ENCODE results near the gene MYO10. TPM values are rescaled to one million over a fixed set of nuclear protein-coding genes. Genes with fewer than 3 reads are reported as not detected.
"Not testable (repeated sequence)": the region's sequence is repeated elsewhere in the genome, so short reads cannot be mapped to it uniquely, and the experiment has no call there.

The MYO10 gene
- total and polyA plus RNA-seq, 2 of the 8 experiments (the other 6 are each of a cell fraction or from before 2014, with no cell fraction given) = 21.5 to 107 TPM

DNA sequence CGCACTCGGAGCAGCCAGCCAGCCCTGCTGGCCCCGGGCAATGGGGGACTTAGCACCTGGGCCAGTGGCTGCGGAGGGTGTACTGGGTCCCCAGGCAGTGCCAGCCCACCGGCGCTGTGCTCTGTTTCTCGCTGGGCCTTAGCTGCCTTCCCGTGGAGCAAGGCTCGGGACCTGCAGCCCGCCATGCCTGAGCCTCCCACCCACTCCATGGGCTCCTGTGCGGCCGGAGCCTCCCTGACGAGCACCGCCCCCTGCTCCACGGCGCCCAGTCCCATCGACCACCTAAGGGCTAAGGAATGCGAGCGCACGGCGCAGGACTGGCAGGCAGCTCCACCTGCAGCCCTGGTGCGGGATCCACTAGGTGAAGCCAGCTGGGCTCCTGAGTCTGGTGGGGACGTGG is 218.1 kb downstream of the MYO10 start:
- DNase-seq (ENCODE audit: low read depth in 1 of 2, low spot score in 2 of 2); H3K27ac ChIP-seq (ENCODE audit: low read depth, low read length); H3K9ac ChIP-seq (replicated peaks in 1 of 4; ENCODE audit: extremely low read depth in 1 of 4, low read depth in 3 of 4, low read length in 3 of 4); H3K79me1 ChIP-seq (ENCODE audit: low read depth, low read length); H2BK12ac ChIP-seq (ENCODE audit: low read depth, low read length); H3K56ac ChIP-seq (replicated peaks; ENCODE audit: insufficient read length, low read depth, low read length); H3K36me3 ChIP-seq (ENCODE audit: control insufficient read depth in 2 of 4, insufficient read depth in 4 of 4, low read length in 3 of 4); H3K4me3 ChIP-seq (ENCODE audit: extremely low read depth in 1 of 4, insufficient read depth in 2 of 4, low read depth in 3 of 4, low read length in 4 of 4); H3K14ac ChIP-seq (ENCODE audit: insufficient read length); H3K18ac ChIP-seq (ENCODE audit: extremely low read depth, low read length); H2AK5ac ChIP-seq (ENCODE audit: low read depth, low read length); H2BK20ac ChIP-seq (ENCODE audit: low read length); H3K4ac ChIP-seq (replicated peaks; ENCODE audit: insufficient read length, low read depth, low read length); H2BK5ac ChIP-seq (ENCODE audit: low read depth, low read length); H4K91ac ChIP-seq (replicated peaks; ENCODE audit: insufficient read length, low read length); H3K9me3 ChIP-seq (ENCODE audit: insufficient read depth in 2 of 2, low read depth in 1 of 2, low read length in 1 of 2); H3K23ac ChIP-seq (ENCODE audit: insufficient read length); H3K4me2 ChIP-seq (ENCODE audit: insufficient read depth in 1 of 2, low read depth in 2 of 2, low read length in 2 of 2); H2AFZ ChIP-seq (ENCODE audit: low read length); H3K27me3 ChIP-seq (replicated peaks in 1 of 4; ENCODE audit: control insufficient read depth in 3 of 4, extremely low read depth in 1 of 4, insufficient read depth in 3 of 4, low read length in 3 of 4); H4K5ac ChIP-seq (ENCODE audit: insufficient read length, low read depth, low read length); H4K8ac ChIP-seq (ENCODE audit: extremely low read depth, insufficient read depth, low read length); H2BK120ac ChIP-seq (replicated peaks; ENCODE audit: low read depth, low read length); H3K23me2 ChIP-seq (ENCODE audit: low read depth, low read length); FAIRE-seq; H2BK15ac ChIP-seq (ENCODE audit: low read length): not testable (repeated sequence)
- POLR2A ChIA-PET (ENCODE audit: partially characterized antibody) = interaction anchor here (1.5 to 2.3 kb wide), 2 partner anchors 10 to 19 kb away, joined by 5 to 7 read pairs; no protein-coding TSS in a partner anchor
- H4K20me1 ChIP-seq (replicated peaks in 1 of 2; ENCODE audit: control insufficient read depth in 1 of 2, insufficient read depth in 2 of 2, low read length in 2 of 2) = peaks cover 5 to 11% of the 10 kb centered on the region in 2 experiments
- CTCF ChIA-PET (ENCODE audit: partially characterized antibody) = interaction anchor here (1.2 kb wide), 1 partner anchor 14 kb away, joined by 3 read pairs; no protein-coding TSS in a partner anchor
- H3K4me1 ChIP-seq (replicated peaks in 1 of 4; ENCODE audit: control insufficient read depth in 3 of 4, insufficient read depth in 4 of 4, low read length in 3 of 4) = peaks cover 9 to 35% (median 19%) of the 10 kb centered on the region in 4 experiments
- H3K79me2 ChIP-seq (ENCODE audit: control insufficient read depth in 1 of 2, insufficient read depth in 2 of 2, low read length in 2 of 2) = peaks cover 19 to 94% of the 10 kb centered on the region in 2 experiments; a peak in 3 of 4 replicates
- 75% methylated on average over 22 of the region's 23 CpGs; no CpG with 5 or more reads in 1 of the 2 experiments for WGBS, 2 experiments (ENCODE audit: extremely low coverage in 1 of 2, insufficient coverage in 1 of 2, insufficient read length in 1 of 2, insufficient replicate concordance in 2 of 2, low coverage in 1 of 2, low lambda C conversion rate in 2 of 2, missing lambda C conversion rate in 1 of 2)
